Left ventricle myocardium inferior (tissue), 1 donor: ENCODE results near the gene CPNE7. TPM values are rescaled to one million over a fixed set of nuclear protein-coding genes. Genes with fewer than 3 reads are reported as not detected.

ENCODE experiments used
- DNase-seq: peaks from one replicate; pipeline ENCODE4 v3.0.0-alpha.2; 2020
- H3K27ac ChIP-seq: fragments of 200-600 bp; replicated peaks from 2 replicates; pipeline ENCODE4 v1.8.0; 2021
- H3K27me3 ChIP-seq: fragments of 200-600 bp; 2 replicates; pipeline ENCODE4 v1.8.0; 2021; ENCODE audit warnings: low read depth
- H3K36me3 ChIP-seq: fragments of 200-600 bp; 2 replicates; pipeline ENCODE4 v1.8.0; 2021
- H3K4me1 ChIP-seq: fragments of 200-600 bp; 2 replicates; pipeline ENCODE4 v1.8.0; 2021
- H3K4me3 ChIP-seq: fragments of 200-600 bp; 2 replicates; pipeline ENCODE4 v1.8.0; 2021; ENCODE audit warnings: mild to moderate bottlenecking, moderate library complexity
- H3K9me3 ChIP-seq: fragments of 200-600 bp; replicated peaks from 2 replicates; pipeline ENCODE4 v1.8.0; 2021
- intact Hi-C: fragments of 100-400 bp; cut with micrococcal nuclease; formaldehyde crosslinking; loops from one replicate; pipeline ENCODE4 v1.11.0; 2022
- total RNA-seq: library from RNA; stranded (reverse); fragmentation: NEBNext Ultra II Directional; extraction: Animal tissue kit (Norgen Biotek cat#: 25700); gene quantifications from one replicate; pipeline ENCODE4 v1.2.1, GENCODE V29; 2021
- TF ChIP-seq, protein P1 (sequence below): fragments of 200-600 bp; IDR thresholded peaks from 2 replicates; pipeline ENCODE4 v1.8.0; 2021; ENCODE audit warnings: antibody characterized with exemption, mild to moderate bottlenecking, borderline replicate concordance
- donor health status: DM: no; HTN: yes; CAD: no; lungs with severe emphysema.

The CPNE7 gene
- total RNA-seq, 1 donor from 2014 or later, result not detected

DNA sequence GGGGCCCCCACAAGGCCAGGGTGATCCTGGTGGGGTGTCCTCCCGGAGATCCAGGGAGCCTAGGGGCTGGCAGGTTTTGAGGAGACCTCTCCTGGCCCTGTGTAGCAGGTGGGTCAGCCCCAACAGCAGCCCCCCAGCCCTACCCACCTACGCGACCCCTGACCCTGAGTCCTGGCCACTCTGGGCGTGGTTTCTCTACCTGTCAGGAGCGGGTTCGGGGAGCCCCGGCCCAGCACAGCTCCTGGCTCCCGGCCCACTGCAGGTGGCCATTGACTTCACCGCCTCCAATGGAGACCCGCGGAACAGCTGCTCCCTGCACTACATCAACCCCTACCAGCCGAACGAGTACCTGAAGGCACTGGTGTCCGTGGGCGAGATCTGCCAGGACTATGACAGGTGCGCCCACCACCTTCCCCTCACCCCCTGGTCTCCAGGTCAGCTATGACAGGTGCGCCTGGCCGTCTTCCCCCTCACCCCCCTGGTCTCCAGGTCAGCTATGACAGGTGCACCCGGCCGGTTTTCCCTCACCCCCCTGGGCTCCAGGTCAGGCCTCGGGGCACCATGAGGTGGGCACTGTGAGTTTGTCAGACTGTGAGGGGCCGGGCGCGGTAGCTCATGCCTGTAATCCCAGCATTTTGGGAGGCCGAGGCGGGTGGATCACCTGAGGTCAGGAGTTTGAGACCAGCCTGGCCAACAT is 13.0 kb downstream of the CPNE7 start:
- DNase-seq, result no peak
- intact Hi-C loops, result no loop called here
- TF ChIP-seq, protein P1, sequence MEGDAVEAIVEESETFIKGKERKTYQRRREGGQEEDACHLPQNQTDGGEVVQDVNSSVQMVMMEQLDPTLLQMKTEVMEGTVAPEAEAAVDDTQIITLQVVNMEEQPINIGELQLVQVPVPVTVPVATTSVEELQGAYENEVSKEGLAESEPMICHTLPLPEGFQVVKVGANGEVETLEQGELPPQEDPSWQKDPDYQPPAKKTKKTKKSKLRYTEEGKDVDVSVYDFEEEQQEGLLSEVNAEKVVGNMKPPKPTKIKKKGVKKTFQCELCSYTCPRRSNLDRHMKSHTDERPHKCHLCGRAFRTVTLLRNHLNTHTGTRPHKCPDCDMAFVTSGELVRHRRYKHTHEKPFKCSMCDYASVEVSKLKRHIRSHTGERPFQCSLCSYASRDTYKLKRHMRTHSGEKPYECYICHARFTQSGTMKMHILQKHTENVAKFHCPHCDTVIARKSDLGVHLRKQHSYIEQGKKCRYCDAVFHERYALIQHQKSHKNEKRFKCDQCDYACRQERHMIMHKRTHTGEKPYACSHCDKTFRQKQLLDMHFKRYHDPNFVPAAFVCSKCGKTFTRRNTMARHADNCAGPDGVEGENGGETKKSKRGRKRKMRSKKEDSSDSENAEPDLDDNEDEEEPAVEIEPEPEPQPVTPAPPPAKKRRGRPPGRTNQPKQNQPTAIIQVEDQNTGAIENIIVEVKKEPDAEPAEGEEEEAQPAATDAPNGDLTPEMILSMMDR, result no peak

GRCh38 chr16:89589241-89589926 is 13.8 kb downstream of the CPNE7 start:
- Histone ChIP-seq H3K27me3 (no peaks in the 10 kb centered on the region), H3K4me1 (no peaks in the 10 kb centered on the region), H3K36me3 (no peaks in the 10 kb centered on the region), H3K9me3 (no peaks in the 10 kb centered on the region), H3K27ac (no peak overlapping the region), H3K4me3 (no peak overlapping the region)
- TF ChIP-seq, protein P1, result no peak
- no peak for DNase-seq
- intact Hi-C loops, result no loop called here

More for the DNA sequence above, 13.0 kb downstream of the CPNE7 start:
- Histone ChIP-seq H3K27me3 (no peaks in the 10 kb centered on the region), H3K36me3 (no peaks in the 10 kb centered on the region), H3K9me3 (no peaks in the 10 kb centered on the region), H3K27ac (no peak overlapping the region), H3K4me1 (no peaks in the 10 kb centered on the region), H3K4me3 (no peak overlapping the region)

DNA sequence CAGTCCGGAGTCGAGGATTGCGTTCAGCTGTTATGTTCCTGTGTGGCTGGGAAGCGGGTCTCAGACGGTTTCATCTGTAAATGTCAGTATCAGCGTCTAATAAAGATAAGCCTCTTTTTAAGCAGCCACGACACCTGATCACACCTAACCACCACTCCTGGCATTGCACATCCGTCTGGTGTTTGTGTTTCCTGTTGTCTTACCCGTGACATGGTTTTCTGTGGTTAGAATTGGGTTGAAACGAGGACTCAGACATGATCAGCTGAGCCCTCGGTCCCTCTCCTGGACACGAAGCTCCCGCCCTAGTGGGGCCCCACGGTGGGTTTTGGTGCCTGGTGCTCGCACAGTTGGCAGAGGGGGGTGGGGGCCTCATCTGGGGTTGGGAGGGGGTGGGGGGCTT is 18.3 kb downstream of the CPNE7 start:
- Histone ChIP-seq H3K9me3 (no peaks in the 10 kb centered on the region), H3K4me1 (no peaks in the 10 kb centered on the region), H3K27ac (no peak overlapping the region), H3K4me3 (no peak overlapping the region), H3K27me3 (no peaks in the 10 kb centered on the region), H3K36me3 (no peaks in the 10 kb centered on the region)
- TF ChIP-seq, protein P1, result no peak
- intact Hi-C loops, result no loop called here
- DNase-seq, result no peak

DNA sequence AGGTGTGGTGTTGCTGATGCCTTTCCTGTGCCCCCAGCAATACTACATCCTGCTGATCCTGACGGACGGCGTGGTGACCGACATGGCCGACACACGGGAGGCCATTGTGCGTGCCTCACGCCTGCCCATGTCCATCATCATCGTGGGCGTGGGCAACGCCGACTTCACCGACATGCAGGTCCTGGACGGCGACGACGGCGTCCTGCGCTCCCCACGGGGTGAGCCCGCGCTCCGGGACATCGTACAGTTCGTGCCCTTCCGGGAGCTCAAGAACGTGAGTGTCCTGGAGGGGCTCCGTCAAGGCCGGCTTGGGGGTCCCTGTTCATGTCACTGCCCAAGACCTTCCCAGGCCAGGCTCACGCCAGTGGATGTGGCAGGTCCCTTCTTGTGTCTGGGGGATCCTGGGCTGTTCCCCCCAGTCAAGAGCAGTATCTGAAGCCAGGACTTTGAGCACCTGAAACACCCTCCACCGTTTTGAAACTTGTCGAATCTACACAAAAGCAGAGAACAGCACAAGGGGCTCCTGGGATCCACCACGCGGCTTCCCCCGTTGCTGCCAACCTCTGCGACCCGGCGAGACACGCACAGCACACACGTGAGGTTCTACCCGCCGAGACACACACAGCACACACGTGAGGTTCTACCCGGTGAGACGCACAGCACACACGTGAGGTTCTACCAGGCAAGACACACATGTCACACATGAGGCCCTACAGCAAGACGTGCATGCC is 19.9 kb downstream of the CPNE7 start:
- intact Hi-C loops, result no loop called here
- no peak overlapping the region for H3K4me3 ChIP-seq
- DNase-seq, result no peak
- H3K27ac ChIP-seq, result no peak overlapping the region
- H3K9me3 ChIP-seq, result no peaks in the 10 kb centered on the region
- no peaks in the 10 kb centered on the region for H3K36me3 ChIP-seq
- TF ChIP-seq, protein P1, result no peak
- no peaks in the 10 kb centered on the region for H3K27me3 ChIP-seq
- no peaks in the 10 kb centered on the region for H3K4me1 ChIP-seq

DNA sequence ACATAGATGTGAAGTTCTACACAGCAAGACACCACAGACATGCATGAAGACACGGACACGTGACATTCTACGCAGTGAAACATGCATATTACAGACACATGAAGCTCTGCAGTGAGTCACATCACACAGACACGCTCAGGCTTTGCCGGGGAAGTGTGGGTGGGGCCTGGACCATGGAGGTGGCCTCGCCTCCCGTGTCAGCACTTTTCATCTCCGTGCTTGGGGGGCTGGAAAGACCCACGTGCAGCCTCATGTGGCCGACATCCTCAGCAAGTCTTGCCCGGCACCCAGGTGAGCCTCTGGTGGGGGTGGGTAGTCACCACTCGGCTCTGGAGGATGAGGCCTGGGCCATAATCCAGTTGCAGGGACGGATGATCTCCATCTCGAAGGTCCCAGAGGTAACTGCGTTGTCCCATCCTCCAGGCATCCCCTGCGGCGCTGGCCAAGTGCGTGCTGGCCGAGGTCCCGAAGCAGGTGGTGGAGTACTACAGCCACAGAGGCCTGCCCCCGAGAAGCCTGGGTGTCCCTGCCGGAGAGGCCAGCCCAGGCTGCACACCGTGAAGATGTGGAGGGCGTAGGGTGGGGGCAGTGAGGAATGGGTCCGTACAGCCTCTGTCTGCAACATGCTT is 20.6 kb downstream of the CPNE7 start:
- intact Hi-C loops, result no loop called here
- no peak overlapping the region for H3K27ac ChIP-seq
- no peak overlapping the region for H3K4me3 ChIP-seq
- H3K36me3 ChIP-seq, result no peaks in the 10 kb centered on the region
- TF ChIP-seq, protein P1, result no peak
- no peaks in the 10 kb centered on the region for H3K4me1 ChIP-seq
- no peaks in the 10 kb centered on the region for H3K9me3 ChIP-seq
- DNase-seq, result no peak
- no peaks in the 10 kb centered on the region for H3K27me3 ChIP-seq
